GM12872 (cell line): Measurements from ENCODE around the gene TAF5.

Source experiments
- CTCF ChIP-seq: IDR thresholded peaks from 3 replicates; pipeline ENCODE4 v1.5.1; 2011; ENCODE audit warnings: low read depth, mild to moderate bottlenecking, low read length, moderate library complexity; ENCODE audit not compliant: insufficient read depth

Gene TAF5

GRCh38 chr10:103367782-103368518 is at the start of gene TAF5:
TSS of gene TAF5 (plus strand) at chr10:103367976. CDS start at chr10:103367990, 14 bp downstream.
- no peak for TF ChIP-seq CTCF

GRCh38 chr10:103327906-103328305 is 39.9 kb upstream of the TAF5 start:
- TF ChIP-seq CTCF = no peak

- TF ChIP-seq CTCF = peak; percentile 34; the same call in 1 of the 3 replicates
Measured at GRCh38 chr10:103333934-103334520, 33.7 kb upstream of the TAF5 start.

GRCh38 chr10:103334567-103334966 is 33.2 kb upstream of the TAF5 start:
- no peak for TF ChIP-seq CTCF

GRCh38 chr10:103336370-103336769 is 31.4 kb upstream of the TAF5 start:
- no peak for TF ChIP-seq CTCF

GRCh38 chr10:103350175-103350516 is 17.6 kb upstream of the TAF5 start:
- TF ChIP-seq CTCF = no peak

- 0 out of 3 replicates have a peak, but pooled peaks have one; percentile 7 for TF ChIP-seq CTCF
Measured at GRCh38 chr10:103350517-103351260, 17.1 kb upstream of the TAF5 start, which contains the start of gene PCGF6. TSS of gene PCGF6 (minus strand) at chr10:103351140. CDS start at chr10:103351066, 74 bp downstream.
